ENCODE measurements around the gene USP48. TPM values are rescaled to one million over a fixed set of nuclear protein-coding genes. Genes with fewer than 3 reads are reported as not detected.

The USP48 gene
- total RNA-seq, 1 donor from 2014 or later, result 97.3 TPM

- Mint-ChIP-seq H3K27me3 (no peaks in the 10 kb centered on the region), H3K9me3 (no peaks in the 10 kb centered on the region), H3K4me3 (no peak overlapping the region), H3K36me3 (ENCODE audit: low read depth) (no peaks in the 10 kb centered on the region), H3K27ac (no peak overlapping the region), H3K4me1 (peaks cover 13% of the 10 kb centered on the region)
- DNase-seq (no peak), ATAC-seq (ENCODE audit: low read depth) (no peak)
- ChIA-PET POLR2A (no interaction called here), CTCF (no interaction called here)
- intact Hi-C loops (cut with micrococcal nuclease), result no loop called here
- no peak for TF ChIP-seq CTCF (IDR thresholded peaks at IDR 0.05)
Measured at GRCh38 chr1:21801100-21801499, 18.2 kb upstream of the USP48 start.

- H3K27me3 Mint-ChIP-seq, result no peaks in the 10 kb centered on the region
- peaks cover 1% of the 10 kb centered on the region for H3K36me3 Mint-ChIP-seq (ENCODE audit: low read depth)
- H3K27ac Mint-ChIP-seq, result no peak overlapping the region
- intact Hi-C loops (cut with micrococcal nuclease), result no loop called here
- H3K4me1 Mint-ChIP-seq, result peaks cover 13% of the 10 kb centered on the region
- ChIA-PET POLR2A (interaction anchor here (0.7 kb wide), 1 partner anchor 262 kb away, joined by 4 read pairs; no protein-coding TSS in a partner anchor), CTCF (no interaction called here)
- H3K9me3 Mint-ChIP-seq, result peaks cover 3% of the 10 kb centered on the region
- no peak for DNase-seq
- no peak overlapping the region for H3K4me3 Mint-ChIP-seq
- no peak for TF ChIP-seq CTCF (IDR thresholded peaks at IDR 0.05)
- no peak for ATAC-seq (ENCODE audit: low read depth)
Measured at GRCh38 chr1:21799730-21800129, 16.8 kb upstream of the USP48 start.

- H3K27me3 Mint-ChIP-seq, result no peaks in the 10 kb centered on the region
- DNase-seq (no peak), ATAC-seq (ENCODE audit: low read depth) (no peak)
- CTCF ChIA-PET, result no interaction called here
- POLR2A ChIA-PET, result interaction anchor here (0.6 kb wide), 1 partner anchor 117 kb away, joined by 3 read pairs; no protein-coding TSS in a partner anchor
- H3K9me3 Mint-ChIP-seq, result peaks cover 6% of the 10 kb centered on the region
- H3K4me1 Mint-ChIP-seq, result peaks cover 17% of the 10 kb centered on the region
- no peak overlapping the region for H3K4me3 Mint-ChIP-seq
- intact Hi-C loops (cut with micrococcal nuclease), result no loop called here
- no peak for TF ChIP-seq CTCF (IDR thresholded peaks at IDR 0.05)
- peaks cover 1% of the 10 kb centered on the region for H3K36me3 Mint-ChIP-seq (ENCODE audit: low read depth)
- H3K27ac Mint-ChIP-seq, result no peak overlapping the region
Measured at GRCh38 chr1:21795075-21795474, 12.1 kb upstream of the USP48 start.

- Mint-ChIP-seq H3K4me3 (no peak overlapping the region), H3K27ac (no peak overlapping the region), H3K4me1 (peaks cover 14% of the 10 kb centered on the region), H3K27me3 (no peaks in the 10 kb centered on the region), H3K9me3 (peaks cover 6% of the 10 kb centered on the region), H3K36me3 (ENCODE audit: low read depth) (peaks cover 1% of the 10 kb centered on the region)
- CTCF ChIA-PET, result no interaction called here
- POLR2A ChIA-PET, result no interaction called here
- ATAC-seq (ENCODE audit: low read depth) (no peak), DNase-seq (no peak)
- intact Hi-C loops (cut with micrococcal nuclease), result no loop called here
- TF ChIP-seq CTCF (IDR thresholded peaks at IDR 0.05), result no peak
Measured at GRCh38 chr1:21794656-21795055, 11.7 kb upstream of the USP48 start.

GRCh38 chr1:21793104-21793503 is 10.2 kb upstream of the USP48 start:
- H3K36me3 Mint-ChIP-seq (ENCODE audit: low read depth), result peaks cover 1% of the 10 kb centered on the region
- H3K4me3 Mint-ChIP-seq, result no peak overlapping the region
- ATAC-seq (ENCODE audit: low read depth), result no peak
- H3K9me3 Mint-ChIP-seq, result peaks cover 6% of the 10 kb centered on the region
- peaks cover 4% of the 10 kb centered on the region for H3K4me1 Mint-ChIP-seq
- no peak overlapping the region for H3K27ac Mint-ChIP-seq
- intact Hi-C loops (cut with micrococcal nuclease), result no loop called here
- DNase-seq, result no peak
- ChIA-PET CTCF (no interaction called here), POLR2A (no interaction called here)
- TF ChIP-seq CTCF (IDR thresholded peaks at IDR 0.05), result no peak
- H3K27me3 Mint-ChIP-seq, result no peaks in the 10 kb centered on the region
